ENCODE results near the gene SQSTM1. TPM values are rescaled to one million over a fixed set of nuclear protein-coding genes. Genes with fewer than 3 reads are reported as not detected.

The SQSTM1 gene
- total and polyA plus RNA-seq, 9 of the 15 experiments (the other 6 are each of a cell fraction or from before 2014, with no cell fraction given): 5.6 to 148 (median 64.0) TPM

GRCh38 chr5:179802950-179803562 is 17.6 kb upstream of the SQSTM1 start:
- no TSS peak for BruUV-seq (replicated peaks)
- H3K9me3 ChIP-seq (replicated peaks; ENCODE audit: control insufficient read depth, insufficient read depth, low read depth, low read length): no peaks in the 10 kb centered on the region
- peaks cover 6% of the 10 kb centered on the region for H3K9me1 ChIP-seq (ENCODE audit: control insufficient read depth, insufficient read depth, low read length)
- no peak for ATAC-seq
- H3K4me3 ChIP-seq: no peak overlapping the region
- H3K27ac ChIP-seq (ENCODE audit: extremely low read depth, low read depth, low read length): no peak overlapping the region; the same call in 2 of the 3 replicates
- in situ Hi-C loops (cut with MboI) (no loop called here), intact Hi-C loops (cut with micrococcal nuclease) (no loop called here)
- no peak for DNase-seq (ENCODE audit: extremely low read depth in 1 of 4, low spot score in 3 of 4)
- peaks cover 23 to 77% of the 10 kb centered on the region in 2 experiments for H3K4me1 ChIP-seq (replicated peaks in 1 of 2; ENCODE audit: control insufficient read depth in 2 of 2, insufficient read depth in 2 of 2, low read length in 2 of 2)
- H4K20me1 ChIP-seq (replicated peaks; ENCODE audit: control insufficient read depth, insufficient read depth, low read length): no peaks in the 10 kb centered on the region
- POLR2A ChIA-PET: interaction anchor here (0.8 to 1.8 kb wide), 5 partner anchors 9 to 104 kb away, joined by 3 to 5 read pairs (median 3); no protein-coding TSS in a partner anchor
- peak overlapping the region in 1 of 2 experiments; percentile 78; a peak in 2 of 4 replicates for H3K9ac ChIP-seq (ENCODE audit: insufficient read depth in 1 of 2, low read depth in 2 of 2, low read length in 2 of 2)
- no peak overlapping the region for H3K4me2 ChIP-seq (ENCODE audit: insufficient read depth, low read length)
- H3K36me3 ChIP-seq (ENCODE audit: control insufficient read depth, insufficient read depth, low read length): peaks cover 62% of the 10 kb centered on the region; the same call in 2 of the 3 replicates
- CTCF ChIA-PET (ENCODE audit: low intra/inter-chr PET ratio): no interaction called here
- peaks cover 45% of the 10 kb centered on the region for H3K79me2 ChIP-seq (ENCODE audit: control insufficient read depth, insufficient read depth, low read length)
- no peak overlapping the region for H2AFZ ChIP-seq (ENCODE audit: low read depth, low read length)
- no peak for TF ChIP-seq ZFX (CRISPR knock-in tag; IDR thresholded peaks at IDR 0.05)
- TF ChIP-seq RUNX1 (IDR thresholded peaks at IDR 0.05; ENCODE audit: low read depth): no peak
- no peak for TF ChIP-seq SRSF3 (IDR thresholded peaks at IDR 0.05; ENCODE audit: insufficient read depth, low read length)
- TF ChIP-seq ZNF407 (IDR thresholded peaks at IDR 0.05; ENCODE audit: low read depth): no peak
- no peaks in the 10 kb centered on the region for H3K27me3 ChIP-seq (ENCODE audit: control insufficient read depth in 2 of 2, insufficient read depth in 2 of 2, low read length in 2 of 2)
- 78% methylated on average over 7 of the region's 11 CpGs for whole genome bisulfite sequencing (ENCODE audit: insufficient coverage, low coverage, missing lambda C conversion rate)
- no peak for FAIRE-seq

Data from K562 (cell line).